HL-60/S4 treated with retinoic acid at 250 ng/mL for 4 days and 3 days (cell line): ENCODE data around the gene CD22.

ENCODE experiments used
- in situ Hi-C: fragments of 300-500 bp; cut with MboI; formaldehyde crosslinking; loops from 2 replicates; pipeline ENCODE4 v1.7.0; 2022; ENCODE audit warnings: low sequenced_read_pairs

CD22 gene

DNA sequence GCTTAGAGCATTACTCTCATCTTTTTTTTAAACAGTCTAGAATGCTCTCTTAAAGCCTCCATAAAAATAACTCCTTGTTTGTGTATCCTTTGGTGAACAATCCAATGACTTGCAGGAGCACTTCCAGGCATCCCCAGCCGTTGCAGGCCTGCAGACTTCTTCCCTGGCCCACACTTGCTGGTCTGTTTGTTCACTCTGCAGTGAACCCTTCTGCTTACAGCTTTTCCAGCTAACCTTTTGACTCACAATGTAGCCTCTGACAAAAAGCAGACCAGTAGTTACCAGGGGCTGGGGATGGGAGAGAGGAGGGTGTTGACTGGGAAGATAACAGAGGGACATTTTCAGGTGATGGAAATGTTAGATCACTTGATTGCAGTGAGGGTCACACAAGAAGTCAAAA is 51.0 kb downstream of the CD22 start:
- in situ Hi-C loops, result no loop called here

- in situ Hi-C loops, result no loop called here
Measured at GRCh38 chr19:35380450-35381124, 51.6 kb downstream of the CD22 start.

DNA sequence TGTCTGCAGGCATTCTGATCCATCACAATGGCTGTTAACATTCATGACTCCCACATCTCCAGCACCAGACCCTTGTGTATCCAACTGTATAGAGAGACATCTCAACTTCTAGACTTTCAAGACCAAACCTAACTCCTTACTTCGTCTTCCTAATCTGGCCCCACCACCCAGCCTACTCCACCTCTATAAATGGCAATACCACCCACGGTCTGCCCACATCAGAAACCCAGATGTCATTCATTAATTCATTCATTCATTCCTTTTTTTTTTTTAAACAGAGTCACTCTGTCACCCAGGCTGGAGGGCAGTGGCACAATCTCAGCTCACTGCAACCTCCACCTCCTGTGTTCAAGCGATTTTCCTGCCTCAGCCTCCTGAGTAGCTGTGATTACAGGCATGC is 52.3 kb downstream of the CD22 start:
- in situ Hi-C loops, result no loop called here

GRCh38 chr19:35381926-35382325 is 52.9 kb downstream of the CD22 start:
- in situ Hi-C loops, result no loop called here

DNA sequence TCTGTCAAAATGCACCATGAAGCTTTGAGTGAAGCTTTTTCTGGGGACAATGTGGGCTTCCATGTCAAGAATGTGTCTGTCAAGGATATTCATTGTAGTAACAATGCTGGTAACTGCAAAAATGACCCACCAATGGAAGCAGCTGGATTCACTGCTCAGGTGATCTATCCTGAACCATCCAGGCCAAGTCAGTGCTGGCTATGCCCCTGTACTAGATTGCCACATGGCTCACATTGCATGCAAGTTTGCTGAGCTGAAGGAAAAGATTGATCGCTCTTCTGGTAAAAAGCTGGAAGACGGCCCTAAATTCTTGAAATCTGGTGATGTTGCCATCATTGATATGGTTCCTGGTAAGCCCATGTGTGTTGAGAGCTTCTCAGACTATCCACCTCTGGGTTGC is 54.5 kb downstream of the CD22 start:
- in situ Hi-C loops, result no loop called here

GRCh38 chr19:35388277-35389054 is 59.5 kb downstream of the CD22 start:
- in situ Hi-C loops, result no loop called here

DNA sequence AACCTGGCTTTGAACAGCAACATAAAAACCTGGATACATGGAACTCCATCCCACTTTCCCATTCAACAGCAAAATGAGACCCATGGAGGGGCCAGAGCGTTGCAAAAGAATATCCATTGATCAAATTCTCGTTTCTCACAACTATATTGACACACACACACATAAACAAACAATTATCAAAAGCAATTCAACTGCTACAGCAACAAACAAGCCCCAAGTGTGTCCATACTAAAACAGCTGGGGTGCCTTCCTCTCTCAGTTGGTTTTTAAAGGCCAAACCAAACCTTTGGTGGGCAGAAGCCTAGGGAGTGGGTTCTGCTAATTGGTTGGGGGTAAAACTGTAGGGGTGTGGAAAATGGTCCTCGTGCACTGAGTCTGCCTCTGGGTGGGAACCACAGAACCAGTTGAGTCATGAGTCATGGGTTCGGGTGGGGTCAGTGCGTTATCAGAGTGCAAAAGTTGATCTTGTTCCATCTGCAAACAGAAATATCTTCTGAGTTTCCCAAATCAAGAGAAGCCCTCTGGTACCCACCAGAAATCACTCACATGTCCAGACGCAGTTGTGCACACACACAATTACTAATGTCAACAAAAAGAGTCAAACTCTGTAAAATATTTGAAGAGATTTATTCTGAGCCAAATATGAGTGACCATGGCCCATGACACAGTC is 60.3 kb downstream of the CD22 start:
- in situ Hi-C loops, result no loop called here

GRCh38 chr19:35392742-35393715 is 64.0 kb downstream of the CD22 start:
- in situ Hi-C loops, result no loop called here

DNA sequence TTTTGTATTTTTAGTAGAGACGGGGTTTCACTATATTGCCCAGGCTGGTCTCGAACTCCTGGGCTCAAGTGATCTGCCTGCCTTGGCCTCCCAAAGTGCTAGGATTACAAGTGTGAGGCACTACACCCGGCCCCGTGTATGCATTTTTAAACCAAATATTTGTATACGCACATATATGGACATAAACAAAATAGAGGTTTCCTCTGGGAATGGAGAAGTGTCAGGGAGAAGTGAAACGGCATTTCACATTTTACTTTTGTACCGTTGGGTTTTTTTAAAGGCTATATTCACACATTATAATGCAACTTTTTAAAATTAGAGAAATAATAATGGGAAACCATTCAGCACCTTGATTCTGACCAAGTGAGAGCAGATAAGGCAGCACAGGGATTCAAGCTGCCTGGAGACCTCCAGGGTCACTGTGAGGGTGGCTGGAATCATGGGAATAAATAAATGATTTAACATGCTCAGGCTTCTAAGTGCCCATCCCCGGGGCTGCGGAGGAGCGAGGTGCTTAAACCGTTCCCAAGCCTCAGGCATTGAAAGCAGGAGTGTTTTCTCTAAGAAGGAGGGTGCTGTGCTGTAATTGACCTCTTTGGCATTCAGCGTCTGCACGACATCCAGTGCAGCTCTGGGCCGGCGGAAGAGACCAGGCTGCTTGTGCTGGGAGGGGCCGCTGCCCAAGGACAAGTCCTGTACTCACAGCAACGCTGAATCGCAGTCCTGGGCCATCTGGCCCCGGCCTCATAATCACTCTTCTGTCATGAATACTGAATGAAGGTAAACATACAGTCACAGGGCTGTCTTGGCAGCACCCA is 66.6 kb downstream of the CD22 start:
- in situ Hi-C loops, result no loop called here

DNA sequence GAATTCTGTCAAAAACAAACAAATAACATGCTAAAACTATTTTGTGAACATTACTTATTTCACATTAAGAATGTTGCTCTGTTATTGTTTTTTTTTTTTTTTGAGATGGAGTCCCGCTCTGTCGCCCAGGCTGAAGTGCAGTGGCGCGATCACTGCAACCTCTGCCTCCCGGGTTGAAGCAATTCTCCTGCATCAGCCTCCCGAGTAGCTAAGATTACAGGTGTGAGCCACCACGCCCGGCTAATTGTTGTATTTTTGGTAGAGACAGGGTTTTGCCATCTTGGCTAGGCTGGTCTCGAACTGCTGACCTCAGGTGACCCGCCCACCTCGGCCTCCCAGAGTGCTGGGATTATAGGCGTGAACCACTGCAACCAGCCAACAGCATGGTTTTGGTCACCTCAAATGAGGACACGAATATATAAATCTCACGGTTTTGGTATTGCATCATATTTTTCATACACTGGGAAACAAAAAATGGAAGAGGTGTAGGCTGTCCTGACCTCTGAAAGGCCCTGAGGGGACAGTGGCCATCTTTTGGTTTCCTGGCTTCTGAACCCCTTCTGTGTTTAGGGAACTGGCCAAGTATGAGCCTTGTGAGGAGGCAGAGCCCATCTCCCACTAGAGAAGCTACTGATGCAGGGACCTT is 67.4 kb downstream of the CD22 start:
- in situ Hi-C loops, result no loop called here
